PC-9 (cell line): ENCODE results near the gene ACAD11. TPM values are rescaled to one million over a fixed set of nuclear protein-coding genes. Genes with fewer than 3 reads are reported as not detected.

Source experiments
- BruUV-seq: library from RNA; stranded (reverse); fragments of 400-500 nt; replicated peaks from 2 replicates; lab custom pipeline; 2021; lab: Mats Ljungman, UMichigan
- CTCF ChIA-PET: fragments of 300-600 bp; sonication (Branson Sonifier 250); formaldehyde crosslinking; loops from one replicate; lab custom pipeline; 2022; ENCODE audit warnings: antibody characterized with exemption; lab: Charles Lee
- POLR2A ChIA-PET: fragments of 300-600 bp; sonication (Branson Sonifier 250); formaldehyde crosslinking; loops from one replicate; lab custom pipeline; 2022; ENCODE audit warnings: antibody characterized with exemption; ENCODE audit not compliant: unreplicated experiment; lab: Charles Lee
- DNase-seq, 2 experiments: peaks; one replicate each; pipeline versions ENCODE4 v3.0.0 to v3.0.0-alpha.2; 2015 to 2022; ENCODE audit warnings: mixed read lengths in 1 of 2
- H2AFZ ChIP-seq: fragments of 200-600 bp; sonication (generic); 2 replicates; pipeline ENCODE4 v1.8.1; 2017; ENCODE audit warnings: antibody characterized with exemption
- H3F3A ChIP-seq: fragments of 200-600 bp; sonication (generic); 2 replicates; pipeline ENCODE4 v1.8.1; 2017; ENCODE audit warnings: antibody characterized with exemption, mild to moderate bottlenecking, low read depth; ENCODE audit not compliant: insufficient read depth
- H3K27ac ChIP-seq: fragments of 200-600 bp; sonication (generic); 2 replicates; pipeline ENCODE4 v1.6.1; 2016; ENCODE audit warnings: mixed run types
- H3K27me3 ChIP-seq: fragments of 200-600 bp; sonication (generic); 2 replicates; pipeline ENCODE4 v1.6.1; 2016; ENCODE audit warnings: low read depth, mixed run types; ENCODE audit not compliant: insufficient read depth
- H3K36me3 ChIP-seq: fragments of 200-600 bp; sonication (generic); 2 replicates; pipeline ENCODE4 v1.6.1; 2016; ENCODE audit warnings: low read depth, mixed run types
- H3K4me1 ChIP-seq: fragments of 200-600 bp; sonication (generic); replicated peaks from 2 replicates; pipeline ENCODE4 v1.6.1; 2016; ENCODE audit warnings: mixed run types; ENCODE audit not compliant: insufficient read depth
- H3K4me2 ChIP-seq: fragments of 200-600 bp; sonication (generic); 2 replicates; pipeline ENCODE4 v1.6.1; 2017; ENCODE audit warnings: mixed run types
- H3K4me3 ChIP-seq: fragments of 200-600 bp; sonication (generic); 2 replicates; pipeline ENCODE4 v1.6.1; 2016; ENCODE audit warnings: mixed run types
- H3K79me2 ChIP-seq: fragments of 200-600 bp; sonication (generic); 2 replicates; pipeline ENCODE4 v1.6.1; 2017; ENCODE audit warnings: low read depth, mixed run types
- H3K9me2 ChIP-seq: fragments of 200-600 bp; sonication (generic); 2 replicates; pipeline ENCODE4 v1.8.1; 2017; ENCODE audit warnings: mild to moderate bottlenecking; ENCODE audit not compliant: insufficient read depth
- H3K9me3 ChIP-seq: fragments of 200-600 bp; sonication (generic); 2 replicates; pipeline ENCODE4 v1.8.1; 2016; ENCODE audit warnings: low read depth; ENCODE audit not compliant: insufficient read depth
- H4K20me1 ChIP-seq: fragments of 200-600 bp; sonication (generic); 2 replicates; pipeline ENCODE4 v1.8.1; 2017; ENCODE audit not compliant: insufficient read depth
- EZH2 ChIP-seq: fragments of 200-600 bp; sonication (generic); IDR thresholded peaks from 2 replicates; pipeline ENCODE4 v1.8.0; 2017; ENCODE audit warnings: antibody characterized with exemption, low read depth
- intact Hi-C: fragments of 100-400 bp; cut with micrococcal nuclease; formaldehyde crosslinking; loops from one replicate; pipeline ENCODE4 v1.10.0; 2022; ENCODE audit not compliant: unreplicated experiment
- total RNA-seq: library from RNA; stranded (reverse); gene quantifications from 2 replicates; pipeline ENCODE4 v1.2.3, GENCODE V29; 2021
- TF ChIP-seq, protein P1 (sequence below): fragments of 200-600 bp; sonication (generic); conservative IDR thresholded peaks from 2 replicates; pipeline ENCODE4 v1.6.1; 2017; ENCODE audit warnings: mixed run types, antibody characterized with exemption, mild to moderate bottlenecking, moderate library complexity

Gene ACAD11
- total RNA-seq, 1 experiment from 2014 or later: 13.2 TPM

DNA sequence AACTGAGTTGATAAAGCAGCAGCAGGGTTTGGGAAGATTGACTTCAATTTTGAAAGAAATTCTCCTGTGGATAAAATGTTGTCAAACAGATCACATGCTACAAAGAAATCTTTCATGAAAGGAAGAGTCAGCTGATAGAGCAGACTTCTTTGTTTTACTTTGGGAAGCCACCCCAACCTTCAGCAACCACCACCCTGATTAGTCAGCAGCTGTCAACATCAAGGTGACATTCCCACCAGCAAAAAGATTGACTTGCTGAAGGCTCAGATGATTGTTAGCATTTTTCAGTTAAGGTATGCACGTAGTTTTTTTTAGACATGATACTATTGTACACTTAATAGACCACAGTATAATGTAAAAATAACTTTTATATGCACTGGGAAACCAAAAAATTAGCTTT, 150.1 kb downstream of the ACAD11 start:
- H3K79me2 ChIP-seq: no peaks in the 10 kb centered on the region
- H3K4me3 ChIP-seq: no peak overlapping the region
- BruUV-seq: no TSS peak
- ChIA-PET CTCF (no interaction called here), POLR2A (no interaction called here)
- H3K27me3 ChIP-seq: no peaks in the 10 kb centered on the region
- H3F3A ChIP-seq: no peaks in the 10 kb centered on the region
- DNase-seq: no peak
- no peak overlapping the region for H2AFZ ChIP-seq
- H3K36me3 ChIP-seq: peaks cover 20% of the 10 kb centered on the region; the same call in 1 of the 2 replicates
- H3K4me2 ChIP-seq: no peak overlapping the region
- no peaks in the 10 kb centered on the region for H3K4me1 ChIP-seq
- no peaks in the 10 kb centered on the region for H3K9me3 ChIP-seq
- no peaks in the 10 kb centered on the region for H4K20me1 ChIP-seq
- intact Hi-C loops: no loop called here
- TF ChIP-seq EZH2: no peak
- TF ChIP-seq, protein P1, sequence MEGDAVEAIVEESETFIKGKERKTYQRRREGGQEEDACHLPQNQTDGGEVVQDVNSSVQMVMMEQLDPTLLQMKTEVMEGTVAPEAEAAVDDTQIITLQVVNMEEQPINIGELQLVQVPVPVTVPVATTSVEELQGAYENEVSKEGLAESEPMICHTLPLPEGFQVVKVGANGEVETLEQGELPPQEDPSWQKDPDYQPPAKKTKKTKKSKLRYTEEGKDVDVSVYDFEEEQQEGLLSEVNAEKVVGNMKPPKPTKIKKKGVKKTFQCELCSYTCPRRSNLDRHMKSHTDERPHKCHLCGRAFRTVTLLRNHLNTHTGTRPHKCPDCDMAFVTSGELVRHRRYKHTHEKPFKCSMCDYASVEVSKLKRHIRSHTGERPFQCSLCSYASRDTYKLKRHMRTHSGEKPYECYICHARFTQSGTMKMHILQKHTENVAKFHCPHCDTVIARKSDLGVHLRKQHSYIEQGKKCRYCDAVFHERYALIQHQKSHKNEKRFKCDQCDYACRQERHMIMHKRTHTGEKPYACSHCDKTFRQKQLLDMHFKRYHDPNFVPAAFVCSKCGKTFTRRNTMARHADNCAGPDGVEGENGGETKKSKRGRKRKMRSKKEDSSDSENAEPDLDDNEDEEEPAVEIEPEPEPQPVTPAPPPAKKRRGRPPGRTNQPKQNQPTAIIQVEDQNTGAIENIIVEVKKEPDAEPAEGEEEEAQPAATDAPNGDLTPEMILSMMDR: no peak
- no peaks in the 10 kb centered on the region for H3K9me2 ChIP-seq
- no peak overlapping the region for H3K27ac ChIP-seq

DNA sequence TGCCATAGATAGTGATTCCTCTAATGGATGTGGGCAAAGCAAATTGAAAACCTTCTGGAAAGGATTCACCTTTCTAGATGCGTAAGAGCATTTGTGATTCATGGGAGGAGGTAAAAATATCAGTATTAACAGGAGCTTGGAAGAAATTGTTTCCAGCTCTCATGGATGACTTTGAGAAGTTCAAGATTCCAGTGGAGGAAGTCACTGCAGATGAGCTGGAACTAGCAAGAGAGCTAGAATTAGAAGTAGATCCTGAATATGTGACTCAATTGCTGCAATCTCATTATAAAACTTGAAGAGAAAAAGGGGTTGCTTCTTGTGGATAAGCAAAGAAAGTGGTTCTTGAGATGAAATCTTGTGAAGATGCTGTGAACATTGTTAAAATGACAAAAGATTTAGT, 150.5 kb downstream of the ACAD11 start:
- H3K27ac ChIP-seq: no peak overlapping the region
- no peak for DNase-seq
- intact Hi-C loops: no loop called here
- BruUV-seq: no TSS peak
- CTCF ChIA-PET: no interaction called here
- no peak overlapping the region for H3K4me2 ChIP-seq
- no peaks in the 10 kb centered on the region for H3K9me3 ChIP-seq
- POLR2A ChIA-PET: no interaction called here
- no peaks in the 10 kb centered on the region for H3K4me1 ChIP-seq
- no peaks in the 10 kb centered on the region for H3K27me3 ChIP-seq
- peaks cover 21% of the 10 kb centered on the region for H3K36me3 ChIP-seq
- H3K79me2 ChIP-seq: no peaks in the 10 kb centered on the region
- no peaks in the 10 kb centered on the region for H4K20me1 ChIP-seq
- H3F3A ChIP-seq: no peaks in the 10 kb centered on the region
- no peaks in the 10 kb centered on the region for H3K9me2 ChIP-seq
- no peak overlapping the region for H2AFZ ChIP-seq
- TF ChIP-seq, protein P1: no peak
- TF ChIP-seq EZH2: no peak
- H3K4me3 ChIP-seq: no peak overlapping the region

Other genes starting within 250 kb of the ACAD11 start
- gene DNAJC13, start 242.3 kb downstream of the ACAD11 start, total RNA-seq: 44.6 and 56.6 TPM in 2 replicates
- not detected in 2 replicates for gene ACKR4, start 62.5 kb downstream of the ACAD11 start, total RNA-seq
- gene UBA5, start 520 bp upstream of the ACAD11 start, total RNA-seq: 41.6 and 52.9 TPM in 2 replicates
- gene NPHP3, start 62.6 kb upstream of the ACAD11 start, total RNA-seq: 23.4 and 26.5 TPM in 2 replicates